B cell (primary cell): ENCODE measurements around the gene NECTIN1. TPM values are rescaled to one million over a fixed set of nuclear protein-coding genes. Genes with fewer than 3 reads are reported as not detected.

Source experiments
- ATAC-seq: fragments of 200-7000 bp; cut with Tn5 transposase; one replicate; pipeline ENCODE4 v1.10.0; 2021; ENCODE audit warnings: low read depth, mild to moderate bottlenecking, moderate number of reproducible peaks, moderate library complexity
- CTCF ChIA-PET: fragments of 350-600 bp; sonication (Branson Sonifier 250); formaldehyde crosslinking; loops from one replicate; lab custom pipeline; 2021; ENCODE audit warnings: antibody characterized with exemption, inconsistent platforms; lab: Charles Lee
- POLR2A ChIA-PET: fragments of 350-600 bp; sonication (Branson Sonifier 250); formaldehyde crosslinking; loops from one replicate; lab custom pipeline; 2021; ENCODE audit warnings: antibody characterized with exemption; lab: Charles Lee
- DNase-seq: peaks from one replicate; pipeline ENCODE4 v3.0.0; 2013
- H2AFZ ChIP-seq: 2 replicates; pipeline ENCODE4 v1.6.1; 2012; ENCODE audit warnings: mild to moderate bottlenecking, low read depth, low read length; ENCODE audit not compliant: insufficient read depth, poor library complexity, severe bottlenecking
- H3K27ac ChIP-seq, 2 donors: 1 replicate in 1 of 2; 2 replicates in 1 of 2; pipeline ENCODE4 v1.5.1; 2012 to 2013; ENCODE audit warnings: low read length in 2 of 2, mild to moderate bottlenecking in 2 of 2, moderate library complexity in 1 of 2
- H3K27me3 ChIP-seq, 4 experiments: fragments of 200-600 bp in 1 of 4; sonication (generic) in 1 of 4; replicated peaks in 1 of 4; 1 replicate in 2 of 4; 2 replicates in 2 of 4; pipeline versions ENCODE4 v1.6.1 to v1.7.0; 2013 to 2016; ENCODE audit warnings: low read length in 3 of 4, mild to moderate bottlenecking in 2 of 4, mixed read lengths in 1 of 4, moderate library complexity in 1 of 4; ENCODE audit not compliant: insufficient read depth in 4 of 4, control insufficient read depth in 3 of 4; ENCODE audit errors: control extremely low read depth in 1 of 4
- H3K36me3 ChIP-seq, 2 experiments: replicated peaks in 1 of 2; 1 replicate in 1 of 2; 2 replicates in 1 of 2; pipeline versions ENCODE4 v1.6.1 to v1.7.1; 2013; ENCODE audit warnings: low read length in 1 of 2; ENCODE audit not compliant: insufficient read depth in 2 of 2, control insufficient read depth in 1 of 2; ENCODE audit errors: control extremely low read depth in 1 of 2, extremely low read depth in 1 of 2
- H3K4me1 ChIP-seq, 2 donors: fragments of 200-600 bp in 1 of 2; sonication (generic) in 1 of 2; 1 replicate in 1 of 2; 2 replicates in 1 of 2; pipeline versions ENCODE4 v1.5.1 to v1.6.1; 2013 to 2017; ENCODE audit warnings: low read length in 2 of 2; ENCODE audit not compliant: control insufficient read depth in 2 of 2, insufficient read depth in 2 of 2
- H3K4me2 ChIP-seq: replicated peaks from 2 replicates; pipeline ENCODE3; 2012; ENCODE audit warnings: mild to moderate bottlenecking, low read depth, low read length; ENCODE audit not compliant: poor library complexity, severe bottlenecking
- H3K4me3 ChIP-seq, 5 experiments: fragments of 200-600 bp in 1 of 5; sonication (generic) in 1 of 5; 1 replicate in 3 of 5; 2 replicates in 2 of 5; pipeline versions ENCODE4 v1.5.1 to v1.7.0; 2011 to 2016; ENCODE audit warnings: low read length in 4 of 5, mild to moderate bottlenecking in 4 of 5, low read depth in 2 of 5, control low read depth in 1 of 5, moderate library complexity in 1 of 5; ENCODE audit not compliant: insufficient read depth in 1 of 5; ENCODE audit errors: control extremely low read depth in 1 of 5, extremely low read depth in 1 of 5
- H3K79me2 ChIP-seq: fragments of 200-600 bp; sonication (generic); one replicate; pipeline ENCODE4 v1.6.0; 2016; ENCODE audit warnings: low read length; ENCODE audit not compliant: control insufficient read depth, insufficient read depth
- H3K9ac ChIP-seq: fragments of 200-600 bp; sonication (generic); 2 replicates; pipeline ENCODE4 v1.6.1; 2017; ENCODE audit warnings: mild to moderate bottlenecking, low read length, moderate library complexity
- H3K9me3 ChIP-seq, 3 donors: one replicate each; pipeline versions ENCODE4 v1.6.1 to v1.7.1; 2013; ENCODE audit warnings: low read length in 2 of 3; ENCODE audit not compliant: control insufficient read depth in 2 of 3, insufficient read depth in 1 of 3; ENCODE audit errors: control extremely low read depth in 1 of 3
- H4K20me1 ChIP-seq: 2 replicates; pipeline ENCODE4 v1.6.0; 2012; ENCODE audit warnings: mild to moderate bottlenecking, low read length; ENCODE audit not compliant: insufficient read depth, control insufficient read depth, poor library complexity, severe bottlenecking
- H3K27ac Mint-ChIP-seq: one replicate; pipeline ENCODE4 v1.8.0; 2021; ENCODE audit warnings: mixed read lengths
- H3K27me3 Mint-ChIP-seq: one replicate; pipeline ENCODE4 v1.8.0; 2021; ENCODE audit warnings: mixed read lengths
- H3K4me1 Mint-ChIP-seq: one replicate; pipeline ENCODE4 v1.8.0; 2021; ENCODE audit warnings: mixed read lengths
- H3K4me3 Mint-ChIP-seq: one replicate; pipeline ENCODE4 v1.8.0; 2021; ENCODE audit warnings: mixed read lengths
- H3K9me3 Mint-ChIP-seq: one replicate; pipeline ENCODE4 v1.8.0; 2022; ENCODE audit warnings: mixed read lengths; ENCODE audit not compliant: insufficient read depth
- CTCF ChIP-seq: fragments of 200-600 bp; IDR thresholded peaks from one replicate; pipeline ENCODE4 v1.8.0; 2022; ENCODE audit warnings: antibody characterized with exemption, mild to moderate bottlenecking
- EZH2 ChIP-seq: IDR thresholded peaks from 2 replicates; pipeline ENCODE4 v1.6.1; 2012; ENCODE audit warnings: borderline replicate concordance, low read depth, mild to moderate bottlenecking, moderate library complexity, low read length; ENCODE audit not compliant: insufficient read depth, poor library complexity, severe bottlenecking
- WGBS: methylation state at CpG from one replicate; pipeline ENCODE4 v1.1.5; 2013; ENCODE audit warnings: missing lambda C conversion rate; ENCODE audit not compliant: insufficient coverage; 5-methylcytosine and 5-hydroxymethylcytosine counted together
- intact Hi-C: fragments of 100-400 bp; cut with micrococcal nuclease; formaldehyde crosslinking; loops from one replicate; pipeline ENCODE4 v1.10.0; 2022
- polyA plus RNA-seq: library from polyadenylated mRNA; depleted of rRNA; stranded (reverse); fragments of >200 nt; gene quantifications from 2 replicates; pipeline ENCODE4 v1.2.3, GENCODE V29; 2012
- total RNA-seq, 2 donors: library from RNA; stranded (reverse); fragments of 120-200 nt in 1 of 2; gene quantifications; 1 replicate in 1 of 2; 2 replicates in 1 of 2; pipeline versions ENCODE4 v1.2.3 to v1.2.4, GENCODE V29; 2013 to 2022

Gene NECTIN1
- total and polyA plus RNA-seq, 2 donors (not counting 1 experiment from before 2014, with no cell fraction given) = 2.1 to 3.9 TPM

GRCh38 chr11:119681361-119681910 lies 47.6 kb downstream of the NECTIN1 start:
- POLR2A ChIA-PET = no interaction called here

More at GRCh38 chr11:119681361-119681910, 47.6 kb downstream of the NECTIN1 start:
- no peaks in the 10 kb centered on the region for H3K4me1 Mint-ChIP-seq
- Histone ChIP-seq H3K27me3 (no peaks in the 10 kb centered on the region), H3K27ac (no peak overlapping the region), H4K20me1 (no peaks in the 10 kb centered on the region), H3K4me3 (no peak overlapping the region), H3K4me1 (no peaks in the 10 kb centered on the region), H3K9ac (no peak overlapping the region), H3K79me2 (no peaks in the 10 kb centered on the region), H3K4me2 (no peak overlapping the region), H2AFZ (no peak overlapping the region), H3K36me3 (no peaks in the 10 kb centered on the region), H3K9me3 (peaks cover 0 to 18% (median 0%) of the 10 kb centered on the region in 3 donors)
- CTCF ChIA-PET = no interaction called here
- no peak overlapping the region for H3K27ac Mint-ChIP-seq
- no peak for DNase-seq
- H3K27me3 Mint-ChIP-seq = no peaks in the 10 kb centered on the region
- H3K4me3 Mint-ChIP-seq = no peak overlapping the region
- 51% methylated on average over 4 of the region's 8 CpGs for WGBS
- TF ChIP-seq CTCF (no peak), EZH2 (no peak)
- H3K9me3 Mint-ChIP-seq = no peaks in the 10 kb centered on the region
- no peak for ATAC-seq
- intact Hi-C loops = no loop called here
